ENCODE data around the gene AIM2.

Gene AIM2

DNA sequence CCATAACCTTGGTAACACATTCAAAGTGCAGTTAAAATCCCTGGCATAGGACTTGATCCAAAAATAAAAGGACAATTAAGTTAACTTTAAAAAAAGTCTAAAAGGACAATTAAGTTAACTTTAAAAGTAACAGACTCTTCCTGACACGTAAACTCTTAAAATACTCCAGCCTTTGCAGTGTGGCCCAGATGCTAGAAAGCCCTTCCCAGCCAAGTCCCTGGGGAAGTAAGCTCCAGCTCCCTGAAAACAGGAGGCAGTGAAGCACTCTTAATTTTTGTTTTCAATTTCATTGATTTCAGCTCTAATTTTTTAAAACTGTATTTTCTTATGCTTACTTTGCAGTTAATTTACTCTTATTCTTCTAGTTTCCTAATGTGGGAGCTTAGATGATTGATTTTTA is 5.1 kb upstream of the AIM2 start:
- no peak overlapping the region for H3K4me3 ChIP-seq (ENCODE audit: low read length)
- no peak overlapping the region for H3K27ac ChIP-seq (ENCODE audit: low read length)
- no peaks in the 10 kb centered on the region; the same call in 1 of the 2 replicates for H3K4me1 ChIP-seq (ENCODE audit: control insufficient read depth, insufficient read depth, low read length)
- no peaks in the 10 kb centered on the region for H3K27me3 ChIP-seq (ENCODE audit: control insufficient read depth, insufficient read depth, low read length)
- no peak for DNase-seq (ENCODE audit: low read depth, low spot score)
- no CpG with 5 or more reads among the region's 1 CpG for WGBS (ENCODE audit: insufficient coverage, insufficient read length)
- H3K9me3 ChIP-seq (ENCODE audit: control insufficient read depth, insufficient read depth, low read length), result no peaks in the 10 kb centered on the region
- no peaks in the 10 kb centered on the region for H3K36me3 ChIP-seq (ENCODE audit: control insufficient read depth, insufficient read depth, low read length)

- Histone ChIP-seq H3K27ac (ENCODE audit: low read length) (no peak overlapping the region), H3K36me3 (ENCODE audit: control insufficient read depth, insufficient read depth, low read length) (no peaks in the 10 kb centered on the region), H3K4me1 (ENCODE audit: control insufficient read depth, insufficient read depth, low read length) (no peaks in the 10 kb centered on the region), H3K9me3 (ENCODE audit: control insufficient read depth, insufficient read depth, low read length) (no peaks in the 10 kb centered on the region), H3K27me3 (ENCODE audit: control insufficient read depth, insufficient read depth, low read length) (no peaks in the 10 kb centered on the region), H3K4me3 (ENCODE audit: low read length) (no peak overlapping the region)
- WGBS (ENCODE audit: insufficient coverage, insufficient read length), result no CpG with 5 or more reads among the region's 1 CpG
- no peak for DNase-seq (ENCODE audit: low read depth, low spot score)
Measured at GRCh38 chr1:159079525-159079924, 3.0 kb upstream of the AIM2 start.

- no peak overlapping the region for H3K4me3 ChIP-seq (ENCODE audit: low read length)
- no CpG with 5 or more reads among the region's 12 CpGs for WGBS (ENCODE audit: insufficient coverage, insufficient read length)
- H3K9me3 ChIP-seq (ENCODE audit: control insufficient read depth, insufficient read depth, low read length), result no peaks in the 10 kb centered on the region
- no peaks in the 10 kb centered on the region for H3K36me3 ChIP-seq (ENCODE audit: control insufficient read depth, insufficient read depth, low read length)
- H3K27me3 ChIP-seq (ENCODE audit: control insufficient read depth, insufficient read depth, low read length), result no peaks in the 10 kb centered on the region
- H3K4me1 ChIP-seq (ENCODE audit: control insufficient read depth, insufficient read depth, low read length), result no peaks in the 10 kb centered on the region
- no peak overlapping the region for H3K27ac ChIP-seq (ENCODE audit: low read length)
- no peak for DNase-seq (ENCODE audit: low read depth, low spot score)
Measured at GRCh38 chr1:159077120-159077961, 775 bp upstream of the AIM2 start.

DNA sequence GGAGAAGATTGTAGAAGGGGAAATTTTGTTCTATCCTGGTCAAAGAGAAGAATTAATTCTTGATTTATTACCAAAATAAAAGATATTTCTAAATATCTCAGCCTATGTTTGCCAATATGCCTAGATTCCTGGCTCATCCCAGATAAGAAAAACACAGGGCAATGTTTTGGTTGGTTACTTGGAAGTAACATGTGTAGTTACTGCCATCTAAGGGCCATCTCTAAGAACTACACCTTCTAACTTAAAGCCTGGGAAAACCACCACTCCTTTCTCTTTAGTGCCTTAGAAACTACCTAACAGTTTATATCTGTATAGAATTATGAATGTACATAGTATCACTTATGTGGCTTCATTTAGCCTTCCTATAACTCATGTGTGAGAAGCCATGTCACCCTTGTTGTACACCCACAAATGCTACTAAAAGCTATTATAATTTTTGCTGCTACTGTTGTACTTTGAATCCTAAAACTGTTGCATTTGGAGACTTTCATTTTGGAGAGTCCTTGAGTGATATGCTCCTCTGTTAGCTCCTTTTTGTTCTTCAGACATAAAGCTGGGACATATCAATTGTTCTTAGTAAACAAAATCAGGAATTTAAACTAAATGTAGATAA is 4.5 kb downstream of the AIM2 start:
- Histone ChIP-seq H3K4me1 (ENCODE audit: control insufficient read depth, insufficient read depth, low read length) (no peaks in the 10 kb centered on the region), H3K4me3 (ENCODE audit: low read length) (no peak overlapping the region)
- DNase-seq (ENCODE audit: low read depth, low spot score), result peak; percentile 16

DNA sequence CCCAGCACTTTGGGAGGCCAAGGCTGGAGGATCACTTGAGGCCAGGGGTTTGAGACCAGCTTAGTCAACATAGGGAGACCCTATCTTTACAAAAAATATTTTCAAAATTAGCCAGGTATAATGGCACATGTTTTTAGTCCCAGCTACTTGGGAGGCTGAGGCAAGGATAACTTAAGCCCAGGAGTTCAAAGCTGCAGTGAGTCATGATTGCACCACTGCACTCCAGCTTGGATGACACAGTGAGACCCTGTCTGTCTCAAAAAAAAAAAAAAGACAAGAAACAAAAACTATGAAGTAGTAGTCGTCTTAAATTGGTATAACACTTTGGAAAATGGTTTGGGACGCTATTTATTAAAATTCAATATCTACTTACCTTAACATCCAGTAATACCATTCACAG is 7.7 kb downstream of the AIM2 start:
- DNase-seq (ENCODE audit: low read depth, low spot score), result no peak
- WGBS (ENCODE audit: insufficient coverage, insufficient read length), result no CpG with 5 or more reads among the region's 2 CpGs
- H3K27me3 ChIP-seq (ENCODE audit: control insufficient read depth, insufficient read depth, low read length), result no peaks in the 10 kb centered on the region
- no peaks in the 10 kb centered on the region for H3K36me3 ChIP-seq (ENCODE audit: control insufficient read depth, insufficient read depth, low read length)
- H3K27ac ChIP-seq (ENCODE audit: low read length), result no peak overlapping the region
- no peak overlapping the region for H3K4me3 ChIP-seq (ENCODE audit: low read length)
- no peaks in the 10 kb centered on the region for H3K4me1 ChIP-seq (ENCODE audit: control insufficient read depth, insufficient read depth, low read length)
- no peaks in the 10 kb centered on the region for H3K9me3 ChIP-seq (ENCODE audit: control insufficient read depth, insufficient read depth, low read length)

More for the DNA sequence above, 4.5 kb downstream of the AIM2 start:
- no peaks in the 10 kb centered on the region for H3K9me3 ChIP-seq (ENCODE audit: control insufficient read depth, insufficient read depth, low read length)
- H3K36me3 ChIP-seq (ENCODE audit: control insufficient read depth, insufficient read depth, low read length), result no peaks in the 10 kb centered on the region
- H3K27ac ChIP-seq (ENCODE audit: low read length), result no peak overlapping the region
- H3K27me3 ChIP-seq (ENCODE audit: control insufficient read depth, insufficient read depth, low read length), result no peaks in the 10 kb centered on the region

DNA sequence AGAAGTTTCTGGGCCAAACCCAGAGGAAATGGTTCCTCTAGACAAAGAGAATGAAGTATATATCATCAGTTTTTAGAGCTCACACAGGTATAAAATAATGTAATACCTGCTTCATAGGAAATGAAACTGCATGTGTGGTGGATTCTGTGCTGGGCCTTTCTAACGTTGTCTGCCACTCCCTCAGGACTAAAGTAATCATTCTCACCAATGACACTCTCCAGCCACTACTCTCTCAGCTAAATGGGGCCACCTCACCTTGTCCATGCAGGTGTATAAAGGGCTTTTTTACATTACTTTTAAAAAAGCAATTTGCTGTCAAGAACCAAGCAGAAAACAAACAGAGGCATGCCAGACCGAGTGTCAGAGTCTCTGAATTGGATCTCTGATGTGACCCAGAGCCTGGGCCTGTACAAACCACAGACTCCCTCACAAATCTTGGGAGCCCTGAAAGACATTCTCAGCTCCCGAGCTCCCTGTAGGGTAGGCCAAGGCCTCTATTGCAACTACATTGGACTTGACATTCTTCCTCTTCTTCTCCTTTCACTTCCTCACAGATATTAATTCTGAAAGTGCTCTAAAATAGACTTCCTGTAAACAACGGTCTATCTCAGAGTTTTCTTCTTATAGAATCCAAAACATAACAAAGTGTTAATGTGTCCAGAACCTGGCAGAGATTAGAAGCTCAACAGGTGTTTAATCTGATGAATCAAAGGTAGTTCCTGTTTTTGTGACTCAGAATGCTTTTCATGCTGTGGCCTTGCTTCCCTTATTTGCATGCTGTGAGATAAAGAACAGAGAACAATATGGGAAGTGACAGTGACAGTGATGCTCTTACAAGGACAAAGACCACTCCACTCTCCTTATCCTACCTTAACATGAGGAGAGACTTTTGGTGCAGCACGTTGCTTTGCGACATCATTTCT is 8.6 kb downstream of the AIM2 start:
- Histone ChIP-seq H3K9me3 (ENCODE audit: control insufficient read depth, insufficient read depth, low read length) (no peaks in the 10 kb centered on the region), H3K4me3 (ENCODE audit: low read length) (no peak overlapping the region), H3K27ac (ENCODE audit: low read length) (no peak overlapping the region), H3K27me3 (ENCODE audit: control insufficient read depth, insufficient read depth, low read length) (no peaks in the 10 kb centered on the region), H3K4me1 (ENCODE audit: control insufficient read depth, insufficient read depth, low read length) (no peaks in the 10 kb centered on the region), H3K36me3 (ENCODE audit: control insufficient read depth, insufficient read depth, low read length) (no peaks in the 10 kb centered on the region)
- DNase-seq (ENCODE audit: low read depth, low spot score), result no peak
- WGBS (ENCODE audit: insufficient coverage, insufficient read length), result no CpG with 5 or more reads among the region's 6 CpGs

- Histone ChIP-seq H3K27me3 (ENCODE audit: control insufficient read depth, insufficient read depth, low read length) (no peaks in the 10 kb centered on the region), H3K9me3 (ENCODE audit: control insufficient read depth, insufficient read depth, low read length) (no peaks in the 10 kb centered on the region), H3K36me3 (ENCODE audit: control insufficient read depth, insufficient read depth, low read length) (no peaks in the 10 kb centered on the region), H3K4me3 (ENCODE audit: low read length) (no peak overlapping the region), H3K4me1 (ENCODE audit: control insufficient read depth, insufficient read depth, low read length) (no peaks in the 10 kb centered on the region), H3K27ac (ENCODE audit: low read length) (no peak overlapping the region)
- no peak for DNase-seq (ENCODE audit: low read depth, low spot score)
- WGBS (ENCODE audit: insufficient coverage, insufficient read length), result no CpG with 5 or more reads among the region's 4 CpGs
Measured at GRCh38 chr1:159066108-159066507, 10.5 kb downstream of the AIM2 start.

GRCh38 chr1:159065106-159065505 is 11.5 kb downstream of the AIM2 start:
- no peaks in the 10 kb centered on the region for H3K9me3 ChIP-seq (ENCODE audit: control insufficient read depth, insufficient read depth, low read length)
- H3K36me3 ChIP-seq (ENCODE audit: control insufficient read depth, insufficient read depth, low read length), result no peaks in the 10 kb centered on the region
- no CpG with 5 or more reads among the region's 8 CpGs for WGBS (ENCODE audit: insufficient coverage, insufficient read length)
- no peaks in the 10 kb centered on the region for H3K27me3 ChIP-seq (ENCODE audit: control insufficient read depth, insufficient read depth, low read length)
- H3K4me1 ChIP-seq (ENCODE audit: control insufficient read depth, insufficient read depth, low read length), result no peaks in the 10 kb centered on the region
- no peak for DNase-seq (ENCODE audit: low read depth, low spot score)
- H3K4me3 ChIP-seq (ENCODE audit: low read length), result no peak overlapping the region
- no peak overlapping the region for H3K27ac ChIP-seq (ENCODE audit: low read length)

DNA sequence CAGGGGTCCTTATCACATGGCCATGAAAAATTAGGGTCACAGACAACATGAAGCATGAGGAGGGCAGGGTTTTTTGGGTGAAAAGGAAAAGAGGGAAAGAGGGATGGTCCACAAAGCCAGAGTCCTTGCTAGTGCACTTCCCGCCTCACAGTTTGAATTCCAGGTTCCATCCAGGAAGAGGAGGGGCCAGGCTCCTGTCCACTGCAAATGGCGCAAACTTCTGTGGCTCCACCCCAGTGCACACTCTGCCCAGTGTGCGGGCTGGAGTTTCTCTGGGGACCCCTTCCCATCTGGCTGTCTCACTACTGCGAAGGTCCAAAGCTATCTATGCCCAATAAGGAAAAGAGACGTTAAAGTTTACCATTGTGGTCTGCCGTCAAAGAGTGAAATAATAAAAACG is 17.8 kb downstream of the AIM2 start:
- Histone ChIP-seq H3K4me3 (ENCODE audit: low read length) (no peak overlapping the region), H3K9me3 (ENCODE audit: control insufficient read depth, insufficient read depth, low read length) (no peaks in the 10 kb centered on the region), H3K4me1 (ENCODE audit: control insufficient read depth, insufficient read depth, low read length) (no peaks in the 10 kb centered on the region), H3K36me3 (ENCODE audit: control insufficient read depth, insufficient read depth, low read length) (no peaks in the 10 kb centered on the region), H3K27ac (ENCODE audit: low read length) (no peak overlapping the region), H3K27me3 (ENCODE audit: control insufficient read depth, insufficient read depth, low read length) (no peaks in the 10 kb centered on the region)
- WGBS (ENCODE audit: insufficient coverage, insufficient read length), result no CpG with 5 or more reads among the region's 7 CpGs
- DNase-seq (ENCODE audit: low read depth, low spot score), result no peak

GRCh38 chr1:159056069-159056698 is 20.4 kb downstream of the AIM2 start:
- no CpG with 5 or more reads among the region's 7 CpGs for WGBS (ENCODE audit: insufficient coverage, insufficient read length)
- H3K36me3 ChIP-seq (ENCODE audit: control insufficient read depth, insufficient read depth, low read length), result no peaks in the 10 kb centered on the region
- H3K4me1 ChIP-seq (ENCODE audit: control insufficient read depth, insufficient read depth, low read length), result no peaks in the 10 kb centered on the region
- no peaks in the 10 kb centered on the region for H3K27me3 ChIP-seq (ENCODE audit: control insufficient read depth, insufficient read depth, low read length)
- no peak overlapping the region for H3K4me3 ChIP-seq (ENCODE audit: low read length)
- no peak overlapping the region for H3K27ac ChIP-seq (ENCODE audit: low read length)
- H3K9me3 ChIP-seq (ENCODE audit: control insufficient read depth, insufficient read depth, low read length), result no peaks in the 10 kb centered on the region
- peak; percentile 13 for DNase-seq (ENCODE audit: low read depth, low spot score)

Measured in iPS DF 6.9 (cell line).